Fibroblast of lung (primary cell): Measurements from ENCODE around the gene HES3. TPM values are rescaled to one million over a fixed set of nuclear protein-coding genes. Genes with fewer than 3 reads are reported as not detected.

ENCODE experiments used
- DNase-seq, 2 donors: peaks; one replicate each; pipeline versions ENCODE4 v3.0.0 to v3.0.0-alpha.2; 2010; ENCODE audit warnings: low read depth in 2 of 2
- H2AFZ ChIP-seq: 2 replicates; pipeline ENCODE4 v1.5.1; 2012; ENCODE audit warnings: low read length, control low read depth, inconsistent platforms
- H3K27ac ChIP-seq: 2 replicates; pipeline ENCODE4 v1.5.1; 2011; ENCODE audit warnings: low read length, control low read depth; ENCODE audit not compliant: insufficient read depth
- H3K27me3 ChIP-seq: 2 replicates; pipeline ENCODE4 v1.5.1; 2011; ENCODE audit warnings: mild to moderate bottlenecking, low read length; ENCODE audit not compliant: control insufficient read depth, insufficient read depth
- H3K36me3 ChIP-seq: 2 replicates; pipeline ENCODE4 v1.5.1; 2011; ENCODE audit warnings: low read length; ENCODE audit not compliant: control insufficient read depth, insufficient read depth
- H3K4me1 ChIP-seq: 2 replicates; pipeline ENCODE4 v1.5.1; 2011; ENCODE audit warnings: low read length; ENCODE audit not compliant: control insufficient read depth, insufficient read depth; ENCODE audit errors: extremely low read depth
- H3K4me2 ChIP-seq: 2 replicates; pipeline ENCODE4 v1.5.1; 2011; ENCODE audit warnings: low read length, control low read depth; ENCODE audit not compliant: insufficient read depth; ENCODE audit errors: extremely low read depth
- H3K4me3 ChIP-seq, 4 experiments: fragments of 200-600 bp in 1 of 4; sonication (generic) in 1 of 4; replicated peaks in 1 of 4; 2 replicates each; pipeline ENCODE4 v1.5.1; 2011 to 2016; ENCODE audit warnings: low read length in 4 of 4, low read depth in 3 of 4, mild to moderate bottlenecking in 3 of 4, control low read depth in 2 of 4, inconsistent platforms in 1 of 4, mixed read lengths in 1 of 4; ENCODE audit not compliant: insufficient read depth in 1 of 4; ENCODE audit errors: control extremely low read depth in 1 of 4
- H3K79me2 ChIP-seq: 2 replicates; pipeline ENCODE4 v1.5.1; 2012; ENCODE audit warnings: mild to moderate bottlenecking, low read length, inconsistent platforms; ENCODE audit not compliant: control insufficient read depth, insufficient read depth
- H3K9ac ChIP-seq: 2 replicates; pipeline ENCODE4 v1.5.1; 2011; ENCODE audit warnings: mild to moderate bottlenecking, low read length, control low read depth; ENCODE audit not compliant: insufficient read depth
- H3K9me3 ChIP-seq: 2 replicates; pipeline ENCODE4 v1.5.1; 2012; ENCODE audit warnings: low read depth, low read length; ENCODE audit not compliant: control insufficient read depth, insufficient read depth
- H4K20me1 ChIP-seq: 2 replicates; pipeline ENCODE4 v1.5.1; 2011; ENCODE audit warnings: low read length; ENCODE audit not compliant: control insufficient read depth, insufficient read depth; ENCODE audit errors: extremely low read depth
- EZH2 ChIP-seq: IDR thresholded peaks from 2 replicates; pipeline ENCODE4 v1.5.1; 2012; ENCODE audit warnings: low read length, control low read depth, mild to moderate bottlenecking; ENCODE audit errors: missing control alignments
- polyA plus RNA-seq, 2 donors: library from polyadenylated mRNA; depleted of rRNA in 1 of 2; stranded (reverse) in 1 of 2; unstranded in 1 of 2; fragments of >200 nt; gene quantifications; 2 replicates each; pipeline ENCODE4 v1.2.1, GENCODE V29; 2011 to 2012; ENCODE audit warnings: missing spikeins in 1 of 2
- total RNA-seq: library from RNA; depleted of rRNA; stranded (reverse); fragments of >200 nt; gene quantifications from 2 replicates; pipeline ENCODE4 v1.2.1, GENCODE V29; 2014
- TF ChIP-seq, protein P1 (sequence below), 2 donors: IDR thresholded peaks in 1 of 2; conservative IDR thresholded peaks in 1 of 2; 1 replicate in 1 of 2; 2 replicates in 1 of 2; pipeline ENCODE4 v1.5.1; 2011 to 2012; ENCODE audit warnings: low read length in 2 of 2, control low read depth in 1 of 2, inconsistent platforms in 1 of 2, low read depth in 1 of 2, mild to moderate bottlenecking in 1 of 2

Gene HES3
- total and polyA plus RNA-seq, 2 donors (not counting 1 experiment from before 2014, with no cell fraction given) = not detected

DNA sequence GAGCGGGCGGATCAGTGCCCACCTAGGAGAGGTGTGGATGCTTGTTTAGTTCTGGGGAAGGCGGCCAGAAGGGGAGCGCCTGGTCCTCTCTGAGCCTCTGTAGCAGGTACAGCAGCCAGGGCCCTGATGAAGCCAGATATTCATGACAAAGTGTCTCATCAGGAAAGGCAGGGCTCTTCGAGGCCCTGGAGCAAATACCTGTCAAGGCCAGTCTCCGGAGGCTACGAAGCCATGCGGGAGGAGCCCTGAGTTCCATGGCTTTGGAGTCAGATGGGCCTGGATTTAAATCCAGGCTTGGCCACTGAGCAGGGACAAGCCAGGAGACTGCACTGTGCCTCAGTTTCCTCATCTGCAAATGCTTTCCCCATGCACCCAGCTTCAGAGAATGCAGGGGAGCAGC, 42.3 kb downstream of the HES3 start:
- H3K27ac ChIP-seq = no peak overlapping the region
- no peak overlapping the region for H3K4me2 ChIP-seq
- no peaks in the 10 kb centered on the region for H3K27me3 ChIP-seq
- H4K20me1 ChIP-seq = no peaks in the 10 kb centered on the region
- no peak overlapping the region for H3K4me3 ChIP-seq
- H2AFZ ChIP-seq = no peak overlapping the region
- H3K36me3 ChIP-seq = no peaks in the 10 kb centered on the region
- H3K9me3 ChIP-seq = no peaks in the 10 kb centered on the region
- H3K79me2 ChIP-seq = no peaks in the 10 kb centered on the region
- TF ChIP-seq, protein P1, sequence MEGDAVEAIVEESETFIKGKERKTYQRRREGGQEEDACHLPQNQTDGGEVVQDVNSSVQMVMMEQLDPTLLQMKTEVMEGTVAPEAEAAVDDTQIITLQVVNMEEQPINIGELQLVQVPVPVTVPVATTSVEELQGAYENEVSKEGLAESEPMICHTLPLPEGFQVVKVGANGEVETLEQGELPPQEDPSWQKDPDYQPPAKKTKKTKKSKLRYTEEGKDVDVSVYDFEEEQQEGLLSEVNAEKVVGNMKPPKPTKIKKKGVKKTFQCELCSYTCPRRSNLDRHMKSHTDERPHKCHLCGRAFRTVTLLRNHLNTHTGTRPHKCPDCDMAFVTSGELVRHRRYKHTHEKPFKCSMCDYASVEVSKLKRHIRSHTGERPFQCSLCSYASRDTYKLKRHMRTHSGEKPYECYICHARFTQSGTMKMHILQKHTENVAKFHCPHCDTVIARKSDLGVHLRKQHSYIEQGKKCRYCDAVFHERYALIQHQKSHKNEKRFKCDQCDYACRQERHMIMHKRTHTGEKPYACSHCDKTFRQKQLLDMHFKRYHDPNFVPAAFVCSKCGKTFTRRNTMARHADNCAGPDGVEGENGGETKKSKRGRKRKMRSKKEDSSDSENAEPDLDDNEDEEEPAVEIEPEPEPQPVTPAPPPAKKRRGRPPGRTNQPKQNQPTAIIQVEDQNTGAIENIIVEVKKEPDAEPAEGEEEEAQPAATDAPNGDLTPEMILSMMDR (conservative IDR thresholded peaks at IDR 0.05 in 1 of 2, IDR thresholded peaks at IDR 0.05 in 1 of 2; ENCODE audit: low read depth in 1 of 2, low read length in 2 of 2) = no peak
- no peak for DNase-seq
- no peaks in the 10 kb centered on the region for H3K4me1 ChIP-seq
- H3K9ac ChIP-seq = no peak overlapping the region

DNA sequence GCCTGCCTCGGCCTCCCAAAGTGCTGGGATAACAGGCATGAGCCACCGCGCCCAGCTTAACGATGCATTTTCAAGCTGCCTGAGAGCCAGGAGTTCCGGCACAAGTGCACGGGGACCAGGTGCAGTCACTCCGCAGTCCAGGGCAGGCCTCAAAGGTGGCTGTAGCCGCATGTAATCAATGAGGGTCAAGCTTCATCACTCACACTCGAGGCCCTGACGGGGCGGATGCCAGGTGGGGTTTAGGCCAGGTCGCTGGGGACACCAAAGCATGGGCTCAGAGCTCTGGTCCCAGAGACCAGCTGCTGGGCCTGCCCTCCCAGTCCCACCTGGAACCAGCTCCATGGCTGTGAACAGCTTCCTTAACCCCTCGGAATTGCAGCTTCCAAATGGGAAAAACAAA, 43.0 kb downstream of the HES3 start:
- no peak overlapping the region for H2AFZ ChIP-seq
- H3K79me2 ChIP-seq = no peaks in the 10 kb centered on the region
- no peak overlapping the region for H3K4me2 ChIP-seq
- H3K27me3 ChIP-seq = no peaks in the 10 kb centered on the region
- no peaks in the 10 kb centered on the region for H3K36me3 ChIP-seq
- no peaks in the 10 kb centered on the region for H3K9me3 ChIP-seq
- TF ChIP-seq EZH2 = no peak
- TF ChIP-seq, protein P1 (conservative IDR thresholded peaks at IDR 0.05 in 1 of 2, IDR thresholded peaks at IDR 0.05 in 1 of 2; ENCODE audit: low read depth in 1 of 2, low read length in 2 of 2) = no peak
- H3K27ac ChIP-seq = no peak overlapping the region
- DNase-seq = no peak
- H3K9ac ChIP-seq = no peak overlapping the region
- no peaks in the 10 kb centered on the region for H3K4me1 ChIP-seq
- no peaks in the 10 kb centered on the region for H4K20me1 ChIP-seq
- no peak overlapping the region for H3K4me3 ChIP-seq

DNA sequence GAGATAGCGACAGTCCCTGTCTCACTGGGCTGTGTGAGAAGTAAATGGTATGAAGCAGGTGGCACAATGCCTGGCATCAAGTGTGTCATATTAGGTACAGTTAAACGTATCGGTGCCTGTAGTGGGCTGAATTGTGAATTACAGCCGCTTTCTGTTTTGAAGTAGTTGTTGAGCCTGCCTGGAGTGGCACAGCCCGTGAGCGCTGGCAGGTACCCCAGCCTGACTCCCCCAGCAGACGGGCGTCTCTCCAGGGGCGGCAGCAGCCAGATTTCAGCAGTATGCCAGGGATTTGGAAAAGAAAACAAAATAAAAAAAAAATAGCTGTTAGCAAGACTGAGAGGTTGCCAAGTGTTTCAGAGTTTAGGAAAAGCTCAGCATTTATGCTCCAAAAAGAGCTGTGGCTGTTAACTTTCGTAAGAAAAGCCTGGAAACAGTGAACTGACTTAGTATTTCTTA, 43.5 kb downstream of the HES3 start:
- Histone ChIP-seq H3K36me3 (no peaks in the 10 kb centered on the region), H3K4me1 (no peaks in the 10 kb centered on the region), H3K9me3 (no peaks in the 10 kb centered on the region), H3K9ac (no peak overlapping the region), H3K79me2 (no peaks in the 10 kb centered on the region), H2AFZ (no peak overlapping the region), H3K4me3 (no peak overlapping the region), H3K27me3 (no peaks in the 10 kb centered on the region), H3K4me2 (no peak overlapping the region), H3K27ac (no peak overlapping the region), H4K20me1 (no peaks in the 10 kb centered on the region)
- no peak for TF ChIP-seq EZH2
- TF ChIP-seq, protein P1 (conservative IDR thresholded peaks at IDR 0.05 in 1 of 2, IDR thresholded peaks at IDR 0.05 in 1 of 2; ENCODE audit: low read depth in 1 of 2, low read length in 2 of 2) = no peak
- DNase-seq = peak in 1 of 2 donors; percentile 66
